ENCODE results near the gene MNAT1.
"Not testable (repeated sequence)": the region's sequence is repeated elsewhere in the genome, so short reads cannot be mapped to it uniquely, and the experiment has no call there.

The MNAT1 gene

DNA sequence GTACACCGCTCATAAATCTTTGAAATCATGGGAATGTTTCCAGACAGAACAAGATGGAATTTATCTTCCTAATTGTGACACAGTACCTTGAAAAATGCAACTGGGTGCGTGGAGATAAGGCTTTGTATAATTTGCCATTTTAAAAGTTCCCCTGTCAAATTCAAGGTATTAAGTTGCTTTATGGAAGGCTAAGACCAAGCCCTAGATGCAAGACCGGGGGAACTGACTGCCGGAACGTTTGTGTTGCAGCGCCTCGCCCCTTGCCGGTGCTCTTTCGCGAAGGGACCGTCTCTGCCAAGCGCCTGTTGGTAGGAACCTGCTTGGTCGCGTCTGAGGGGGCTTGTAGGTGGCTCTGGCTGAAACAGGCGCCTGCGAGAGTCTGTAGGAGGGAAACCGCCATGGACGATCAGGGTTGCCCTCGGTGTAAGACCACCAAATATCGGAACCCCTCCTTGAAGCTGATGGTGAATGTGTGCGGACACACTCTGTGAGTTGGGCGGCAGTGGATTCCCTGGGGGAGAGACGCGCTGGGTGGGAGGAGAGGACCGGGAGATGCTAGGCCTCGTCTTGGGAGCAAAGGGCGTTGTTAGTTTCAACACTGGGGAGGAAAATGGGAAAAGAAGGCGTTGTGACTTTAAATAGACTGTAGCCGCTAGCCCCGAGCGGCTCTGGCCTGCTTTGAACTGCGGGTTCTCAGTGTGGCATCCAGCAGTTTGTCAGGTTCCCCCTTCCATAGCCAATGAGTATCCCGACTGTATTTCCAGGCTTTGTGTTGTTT, at the start of gene MNAT1:
TSS of gene MNAT1 (plus strand) at position 297 of the 778 bp plus-strand sequence. CDS start at position 399, 102 bp downstream.
- DNase-seq (ENCODE audit: low spot score): peak; percentile 64

GRCh38 chr14:60686865-60687264, 47.7 kb upstream of the MNAT1 start:
- DNase-seq (ENCODE audit: low spot score): no peak

GRCh38 chr14:60691383-60692113, 43.0 kb upstream of the MNAT1 start:
- no peak for DNase-seq (ENCODE audit: low spot score)

GRCh38 chr14:60695327-60695726, 39.2 kb upstream of the MNAT1 start:
- DNase-seq (ENCODE audit: low spot score): no peak

GRCh38 chr14:60700598-60700997, 34.0 kb upstream of the MNAT1 start:
- DNase-seq (ENCODE audit: low spot score): no peak

DNA sequence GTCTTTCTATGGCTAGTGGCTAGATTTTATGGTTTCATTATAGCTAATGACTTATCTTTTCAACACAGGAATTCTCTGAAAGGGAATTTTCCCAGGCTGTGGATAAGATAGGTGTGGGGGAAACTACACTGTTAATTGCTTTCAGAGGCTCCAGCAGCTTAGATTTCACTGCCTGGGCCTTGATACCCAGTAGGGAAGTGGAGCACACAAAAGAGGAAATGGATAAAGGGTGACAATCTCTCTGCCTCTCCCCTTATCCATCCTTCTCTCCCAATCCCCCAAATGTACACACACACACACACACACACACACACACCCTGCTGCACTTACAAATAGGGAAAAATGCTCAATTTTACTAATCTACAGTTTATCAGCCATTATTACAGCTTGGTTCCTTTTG, 29.5 kb upstream of the MNAT1 start:
- no peak for DNase-seq (ENCODE audit: low spot score)

GRCh38 chr14:60707858-60708257, 26.7 kb upstream of the MNAT1 start:
- DNase-seq (ENCODE audit: low spot score): no peak

- DNase-seq (ENCODE audit: low spot score): no peak
Measured at GRCh38 chr14:60710494-60710893, 24.1 kb upstream of the MNAT1 start.

DNA sequence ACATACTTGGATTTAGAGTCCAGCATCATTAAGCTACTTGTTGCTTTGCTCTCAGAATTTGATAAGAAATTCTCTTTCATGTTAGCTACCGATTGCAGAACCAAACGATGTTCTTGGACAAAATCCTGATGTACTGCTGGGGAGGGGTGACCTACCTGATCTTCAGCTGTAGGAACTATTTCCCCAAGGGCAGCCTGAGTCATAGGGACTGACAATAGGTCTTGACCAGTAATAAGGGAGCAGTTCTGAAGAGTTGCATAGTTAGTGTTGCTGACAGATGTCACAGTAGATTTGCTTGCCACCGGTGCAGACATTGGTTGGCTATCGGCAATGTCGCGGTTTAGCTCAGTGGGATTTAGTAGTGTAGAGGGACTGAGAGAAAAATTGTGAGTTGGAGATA, 21.0 kb upstream of the MNAT1 start:
- DNase-seq (ENCODE audit: low spot score): no peak

DNA sequence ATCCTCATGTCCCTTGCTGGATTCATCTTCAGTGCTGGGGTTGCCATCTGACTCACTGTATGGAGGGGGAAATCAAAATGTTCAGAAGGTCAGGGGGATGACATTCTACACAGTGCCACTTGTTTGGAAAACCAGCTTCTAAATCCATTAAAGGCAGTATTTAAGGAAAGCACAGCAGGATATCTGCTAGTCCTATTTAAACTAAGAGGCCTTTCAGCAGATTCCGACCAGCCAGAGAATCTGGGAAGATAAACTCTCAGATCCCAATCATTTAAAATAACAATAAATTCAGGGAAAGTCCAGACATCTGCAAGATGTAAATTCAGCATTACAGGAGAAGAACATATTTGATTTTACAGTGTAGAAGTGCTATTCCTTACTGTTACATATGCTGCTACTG, 14.2 kb upstream of the MNAT1 start:
- no peak for DNase-seq (ENCODE audit: low spot score)

DNA sequence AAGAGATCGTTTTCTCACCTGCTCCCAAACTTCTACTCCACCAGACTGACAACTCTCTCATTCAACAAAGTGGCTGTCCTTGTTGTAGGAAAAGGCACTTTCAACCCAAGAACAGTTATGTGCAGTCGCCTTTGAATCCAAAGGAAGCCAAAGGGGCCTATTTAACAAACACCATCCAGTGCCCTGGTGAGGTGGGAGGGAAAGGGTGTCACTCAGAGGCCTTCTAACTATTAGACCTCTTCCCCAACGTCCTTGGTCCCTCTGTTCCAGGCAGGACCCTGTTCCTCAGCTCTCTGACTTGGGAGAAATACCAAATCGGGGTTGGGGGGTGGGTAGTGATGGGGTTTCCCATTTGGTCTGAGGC, 13.6 kb upstream of the MNAT1 start:
- DNase-seq (ENCODE audit: low spot score): no peak

DNA sequence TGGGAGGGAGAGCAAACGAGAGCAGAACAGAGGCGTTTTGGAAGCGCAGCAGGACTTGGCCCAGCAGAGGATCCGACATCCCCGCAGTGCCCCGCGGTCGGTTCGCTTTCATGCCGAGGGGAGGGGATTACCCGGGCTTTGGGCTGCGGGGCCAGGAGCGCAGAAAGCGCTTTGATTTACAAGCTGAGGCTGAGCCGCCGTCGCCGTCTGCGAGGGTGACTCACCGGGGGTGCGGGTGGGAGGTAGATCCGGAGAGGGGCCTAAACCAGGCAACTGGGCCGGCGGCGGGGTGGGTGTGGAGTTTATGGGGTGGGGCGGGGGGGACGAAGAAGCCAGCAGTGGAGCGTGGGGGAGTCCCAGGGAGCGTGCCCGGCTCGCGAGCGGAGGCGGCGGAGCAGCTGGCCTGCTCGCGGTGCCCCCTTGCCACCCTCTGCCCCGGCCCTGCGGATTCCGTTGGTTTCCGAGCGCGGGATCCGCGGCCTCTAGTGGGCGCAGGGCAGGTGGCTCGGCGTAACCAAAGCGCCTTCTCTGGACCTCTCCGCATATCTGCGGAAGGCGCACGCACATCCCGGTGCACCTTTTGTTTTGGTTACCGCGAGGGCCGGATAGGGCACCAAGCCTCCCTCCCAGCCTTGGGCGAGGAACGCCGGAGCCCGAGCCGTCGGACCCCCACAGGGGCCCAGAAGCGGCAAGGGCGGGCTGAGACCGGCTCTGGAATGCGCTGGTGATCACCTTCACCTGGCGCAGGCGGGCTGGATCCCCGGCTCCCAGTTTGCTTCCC, 13.0 kb upstream of the MNAT1 start:
- peak; percentile 70 for DNase-seq (ENCODE audit: low spot score)

DNA sequence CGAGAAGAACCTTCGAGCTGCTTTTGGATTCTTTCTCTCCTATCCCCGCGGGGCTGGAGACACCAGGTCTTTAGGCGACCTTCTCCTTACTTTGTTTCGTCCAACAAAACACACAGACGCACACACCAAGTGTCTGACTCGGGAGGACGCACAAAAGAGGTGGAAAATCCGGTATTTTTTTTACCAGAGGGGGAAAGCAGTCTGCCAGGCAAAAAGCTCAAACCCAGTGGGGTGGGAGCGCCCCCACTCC, 12.5 kb upstream of the MNAT1 start:
- DNase-seq (ENCODE audit: low spot score): no peak

GRCh38 chr14:60722357-60723115, 12.0 kb upstream of the MNAT1 start:
- peak; percentile 90 for DNase-seq (ENCODE audit: low spot score)

- DNase-seq (ENCODE audit: low spot score): peak; percentile 44
Measured at GRCh38 chr14:60723116-60723906, 11.2 kb upstream of the MNAT1 start.

- peak; percentile 90 for DNase-seq (ENCODE audit: low spot score)
Measured at GRCh38 chr14:60723907-60724618, 10.5 kb upstream of the MNAT1 start, which contains the start of gene SIX4. Gene SIX4, minus strand, starts transcription at chr14:60724351. Its CDS starts 277 bp downstream, at chr14:60724074.

DNA sequence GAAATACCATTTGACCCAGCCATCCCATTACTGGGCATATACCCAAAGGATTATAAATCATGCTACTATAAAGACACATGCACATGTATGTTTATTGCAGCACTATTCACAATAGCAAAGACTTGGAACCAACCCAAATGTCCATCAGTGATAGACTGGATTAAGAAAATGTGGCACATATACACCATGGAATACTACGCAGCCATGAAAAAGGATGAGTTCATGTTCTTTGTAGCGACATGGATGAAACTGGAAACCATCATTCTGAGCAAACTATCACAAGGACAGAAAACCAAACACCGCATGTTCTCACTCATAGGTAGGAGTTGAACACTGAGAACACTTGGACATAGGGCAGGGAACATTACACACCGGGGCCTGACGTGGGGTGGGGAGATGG, 3.3 kb upstream of the MNAT1 start:
- not testable (repeated sequence) for DNase-seq (ENCODE audit: low spot score)

DNA sequence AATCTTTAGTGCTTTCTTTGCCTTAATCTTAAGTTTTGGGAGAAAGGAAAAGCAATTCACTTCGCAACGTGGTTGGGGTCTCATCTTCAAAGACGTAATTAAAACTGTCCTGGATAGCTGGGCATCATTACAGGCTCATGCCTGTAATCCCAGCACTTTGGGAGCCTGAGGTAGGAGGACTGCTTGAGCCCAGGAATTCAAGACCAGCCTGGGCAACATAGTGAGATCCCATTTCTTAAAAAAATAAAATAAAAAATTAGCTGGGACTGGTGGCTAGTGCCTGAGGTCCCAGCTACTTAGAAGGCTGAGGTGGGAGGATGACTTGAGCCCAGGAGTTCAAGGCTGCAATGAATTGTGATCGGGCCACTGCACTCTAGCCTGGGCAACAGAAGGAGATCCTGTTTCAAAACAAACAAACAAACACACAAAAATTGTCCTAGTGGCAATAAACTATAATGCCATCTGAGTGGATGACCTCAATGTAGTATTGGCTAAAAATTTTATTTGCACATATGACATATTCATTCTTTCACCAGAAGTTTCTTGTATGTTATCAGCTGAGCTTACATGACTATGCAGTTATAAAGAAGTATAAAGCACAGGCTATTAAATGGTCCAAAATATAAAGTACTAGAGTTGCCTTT, 1.6 kb upstream of the MNAT1 start:
- DNase-seq (ENCODE audit: low spot score): no peak

GRCh38 chr14:60735416-60735815, 855 bp downstream of the MNAT1 start:
- DNase-seq (ENCODE audit: low spot score): no peak

- no peak for DNase-seq (ENCODE audit: low spot score)
Measured at GRCh38 chr14:60736494-60736893, 1.9 kb downstream of the MNAT1 start.

Data from HuH-7 (cell line).